Activated naive CD8-positive, alpha-beta T cell treated with anti-CD3 and anti-CD28 coated beads, Interleukin-2, amount 50 U/mL, for 16 hours (primary cell): ENCODE data around the gene GRIA1.

Experiments
- DNase-seq: peaks from one replicate; pipeline ENCODE4 v3.0.0-alpha.2; 2020; ENCODE audit warnings: low read depth, low spot score

GRIA1 gene

DNA sequence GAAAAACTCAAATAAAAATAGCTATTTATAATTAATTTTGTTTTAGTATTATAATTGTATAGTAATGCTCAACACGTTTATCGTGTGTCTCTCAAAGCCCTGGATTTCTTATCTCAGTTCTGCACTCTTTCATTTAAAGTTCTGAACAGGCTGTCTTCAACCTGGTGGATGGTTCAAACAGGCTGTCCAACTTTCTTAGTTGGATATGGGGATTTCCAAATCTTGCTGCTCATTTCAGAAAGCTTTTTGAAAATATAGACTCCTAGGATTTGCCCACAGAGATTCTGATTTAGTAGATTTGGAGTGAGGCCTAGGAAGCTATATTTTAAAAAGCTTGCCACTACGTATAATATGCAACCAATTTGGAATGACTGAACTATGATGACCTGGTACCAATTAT lies 120.3 kb downstream of the GRIA1 start:
- no peak for DNase-seq

DNA sequence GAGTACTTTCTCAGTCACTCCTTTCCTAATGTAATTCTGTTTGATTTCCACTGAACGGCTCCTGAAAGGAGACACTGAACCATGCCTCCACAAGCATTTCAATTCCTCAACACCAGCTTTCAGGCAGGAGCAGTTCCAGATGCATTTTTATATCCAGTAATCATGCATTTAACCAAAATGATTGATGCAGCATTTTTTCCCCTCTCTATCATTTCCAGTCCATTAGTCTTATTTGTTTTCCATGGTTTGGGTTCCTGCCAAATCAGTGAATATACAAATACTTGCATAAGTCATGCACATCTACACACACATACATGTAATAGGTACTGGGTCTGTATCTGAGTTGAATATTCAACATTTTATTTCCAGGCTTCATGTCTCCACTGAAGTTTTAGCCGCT lies 122.7 kb downstream of the GRIA1 start:
- DNase-seq = no peak

DNA sequence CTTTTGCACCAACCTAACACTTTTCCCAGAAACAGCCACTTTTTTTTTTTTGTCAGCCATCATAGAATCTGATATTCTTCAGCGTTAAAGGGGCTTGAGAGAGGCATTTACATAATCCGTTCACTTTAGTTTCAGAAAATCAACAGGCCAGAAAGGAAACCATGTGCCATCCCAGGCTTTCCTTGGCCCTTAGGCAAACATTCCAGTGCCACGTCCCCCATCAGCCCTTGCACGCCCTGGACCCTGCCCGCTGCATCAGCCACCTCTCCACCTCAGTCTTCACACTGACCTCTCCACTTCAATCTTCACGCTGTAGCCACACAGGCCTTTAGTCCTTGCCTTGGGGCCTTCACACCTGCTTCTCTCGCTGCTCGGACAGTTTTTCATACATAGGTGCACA lies 123.2 kb downstream of the GRIA1 start:
- DNase-seq = no peak

DNA sequence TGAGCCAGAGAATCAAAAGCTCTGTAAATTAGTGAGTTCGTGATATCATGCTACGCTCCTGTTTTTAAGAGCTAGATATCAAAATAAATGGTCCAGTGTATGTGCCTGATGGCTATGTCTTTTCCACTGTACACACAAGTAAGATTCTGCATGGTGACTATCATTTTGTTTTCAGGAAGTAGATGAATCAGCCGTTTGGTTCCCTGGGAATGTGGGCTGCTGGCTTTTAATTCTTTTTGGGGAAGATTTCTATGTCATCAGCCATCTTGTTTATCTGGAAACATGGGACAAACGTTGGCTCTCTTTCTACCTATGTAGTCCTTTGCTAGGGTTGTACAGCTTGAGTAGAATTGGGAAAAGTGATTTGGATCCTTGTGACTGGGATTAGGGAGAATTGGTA lies 126.7 kb downstream of the GRIA1 start:
- no peak for DNase-seq

DNA sequence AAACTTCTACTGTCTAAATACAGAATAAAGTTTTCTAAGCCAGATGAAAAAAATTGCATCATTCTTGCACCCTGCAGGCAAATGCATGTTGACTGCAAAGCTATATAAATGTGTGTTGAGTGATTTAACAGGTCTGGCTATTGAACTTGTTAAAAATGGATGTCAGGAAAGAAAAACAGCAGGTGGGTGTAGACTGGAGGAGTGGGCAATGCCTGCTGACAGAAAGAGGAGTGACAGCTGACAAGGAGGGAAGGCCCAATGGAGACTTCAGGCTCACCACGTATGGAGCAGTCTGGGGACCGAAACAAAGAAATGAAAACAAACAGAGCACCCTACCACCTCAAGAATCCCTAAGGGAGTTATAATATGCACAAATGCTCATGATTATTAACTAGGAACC lies 127.8 kb downstream of the GRIA1 start:
- DNase-seq = no peak

DNA sequence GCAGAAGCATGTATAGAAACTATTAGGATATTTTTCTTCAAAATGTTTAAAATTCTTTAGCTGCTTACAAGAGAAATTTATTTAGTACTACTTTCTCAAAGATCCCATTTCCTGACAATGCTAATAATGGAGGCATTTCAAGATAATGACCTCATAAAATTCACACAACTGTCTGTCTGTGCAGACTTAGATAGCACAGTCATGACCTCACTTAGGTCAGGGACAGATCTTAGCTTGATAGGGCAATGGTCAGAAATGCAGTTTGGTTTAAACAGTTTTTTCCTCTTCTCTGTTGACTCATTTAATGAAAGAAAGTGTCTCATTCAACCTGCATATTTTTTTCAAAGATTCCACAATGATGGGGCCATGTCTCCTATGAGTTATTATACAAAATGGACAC lies 128.4 kb downstream of the GRIA1 start:
- no peak for DNase-seq

DNA sequence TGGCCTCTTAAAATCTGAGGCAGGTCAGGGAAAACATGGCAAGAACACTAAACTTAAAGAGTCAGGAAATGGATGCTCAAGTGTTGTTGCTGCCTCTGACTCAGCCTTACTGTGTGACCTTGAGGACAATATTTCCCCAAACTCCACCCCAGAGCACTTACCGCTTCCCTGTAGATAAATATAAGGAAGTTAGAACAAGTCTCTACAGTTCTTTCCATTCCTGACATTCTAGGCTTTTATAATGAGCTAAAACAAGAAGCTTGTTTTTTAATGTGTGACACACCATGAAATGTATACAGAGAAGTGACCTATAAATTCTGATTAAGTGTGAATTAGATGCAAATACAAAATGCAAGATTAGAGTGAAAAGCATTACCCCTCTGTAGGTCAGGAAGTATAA lies 129.3 kb downstream of the GRIA1 start:
- DNase-seq = no peak

DNA sequence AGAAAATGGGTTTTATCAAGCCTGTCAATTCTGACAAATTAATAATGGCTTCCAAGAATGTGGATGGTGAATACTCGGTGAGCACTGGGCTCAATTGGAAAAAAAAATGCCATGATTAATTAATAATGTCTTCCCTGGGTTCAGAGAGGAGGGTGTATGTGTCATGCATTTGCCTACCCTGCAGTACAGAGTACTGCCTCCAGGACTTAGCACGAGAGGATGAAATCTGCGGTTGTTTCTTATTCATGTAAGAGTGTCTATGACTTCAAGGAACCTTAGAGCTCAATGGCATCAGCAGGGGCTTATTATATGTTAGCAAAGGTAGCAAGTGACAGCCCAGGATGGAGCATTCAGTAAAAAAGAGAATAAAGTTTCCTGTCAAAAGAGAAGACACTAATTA lies 132.7 kb downstream of the GRIA1 start:
- no peak for DNase-seq

DNA sequence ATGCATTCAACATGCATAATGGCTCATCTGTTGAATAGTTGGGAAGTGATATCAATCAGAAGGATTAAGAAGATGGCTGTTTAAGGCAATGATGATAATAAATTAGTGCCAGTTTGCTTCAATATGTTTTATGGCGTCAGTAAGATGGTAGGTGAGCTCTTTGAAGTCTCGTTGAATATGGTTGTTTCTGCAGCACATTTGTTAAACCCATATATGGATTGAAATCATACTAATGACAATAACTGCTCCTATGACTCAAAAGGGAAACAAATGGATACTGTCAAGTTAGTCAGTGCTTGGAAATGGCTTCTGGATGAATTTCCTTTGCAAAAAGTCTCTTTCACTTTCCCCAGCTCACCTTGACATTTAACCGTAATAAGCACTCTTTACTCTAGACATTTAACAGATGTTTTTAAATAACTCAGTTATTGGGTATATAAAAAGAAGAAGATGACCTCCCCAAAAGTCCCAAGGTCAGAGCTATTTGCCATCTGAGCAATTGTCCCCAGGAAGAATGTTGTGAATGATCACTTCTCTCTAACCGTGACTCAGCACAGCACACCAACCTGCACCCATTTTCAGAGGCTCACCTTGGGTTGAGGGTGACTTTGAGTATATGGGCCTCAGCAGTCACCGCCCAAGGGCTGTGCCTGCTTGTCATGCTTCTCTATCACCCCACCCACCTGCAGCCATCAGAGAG lies 133.4 kb downstream of the GRIA1 start:
- DNase-seq = no peak

DNA sequence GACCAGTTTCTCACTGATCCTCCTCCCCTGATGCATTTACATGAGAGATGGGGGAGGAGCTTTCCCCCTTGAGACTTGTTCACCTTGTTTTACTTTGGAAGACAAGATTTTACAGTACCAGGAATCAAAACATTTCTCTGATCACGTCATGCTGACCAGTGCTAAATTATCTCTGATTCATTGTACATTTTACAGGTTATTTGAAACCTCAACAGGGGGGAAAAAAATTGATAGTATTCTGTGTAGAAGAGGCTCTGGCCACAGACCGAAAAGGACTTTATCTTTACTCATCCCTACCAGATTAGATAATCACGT lies 133.9 kb downstream of the GRIA1 start:
- no peak for DNase-seq

DNA sequence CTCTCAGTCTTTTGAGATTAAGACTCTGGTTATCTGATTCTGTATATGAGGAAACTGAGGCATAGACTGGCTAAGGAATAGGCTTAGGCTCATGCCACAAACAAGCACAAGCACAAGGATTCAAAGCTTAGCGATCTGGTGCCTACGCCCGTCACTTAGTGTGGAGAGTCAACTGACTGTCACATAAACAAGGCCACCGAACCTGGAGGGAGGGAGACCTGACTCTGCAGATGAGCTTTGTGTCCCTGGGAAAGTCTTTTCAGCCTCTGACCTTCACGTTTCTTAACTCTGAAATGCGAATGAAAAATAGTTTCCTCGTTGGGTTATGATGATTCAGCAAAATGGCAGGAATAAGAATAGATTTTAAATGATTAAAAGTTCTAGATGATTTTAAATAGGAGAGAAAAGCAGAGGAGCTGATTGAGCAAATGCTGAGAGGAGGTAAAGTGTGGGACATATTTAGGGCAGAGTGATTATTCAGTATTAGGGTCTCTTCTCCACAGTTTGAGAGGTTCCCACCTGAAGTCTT lies 135.4 kb downstream of the GRIA1 start:
- no peak for DNase-seq

DNA sequence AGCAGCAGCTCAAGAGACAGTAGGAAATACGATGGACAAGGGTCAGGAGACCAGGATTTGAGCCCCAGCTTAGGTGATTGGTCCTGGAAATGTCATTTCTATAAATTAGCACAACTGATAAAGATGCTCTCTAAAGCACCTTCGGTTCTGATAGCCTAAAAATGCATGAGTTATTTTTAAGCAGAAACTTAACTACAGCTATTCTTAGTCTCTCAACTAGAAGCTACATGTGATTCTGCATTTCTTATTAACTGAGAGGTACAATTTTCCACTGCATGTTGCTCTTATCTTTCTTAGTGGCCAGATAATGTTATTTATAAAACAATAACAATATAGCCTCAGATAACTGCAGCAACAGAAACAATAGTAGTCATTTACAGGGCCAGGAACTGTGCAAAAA lies 136.4 kb downstream of the GRIA1 start:
- no peak for DNase-seq

DNA sequence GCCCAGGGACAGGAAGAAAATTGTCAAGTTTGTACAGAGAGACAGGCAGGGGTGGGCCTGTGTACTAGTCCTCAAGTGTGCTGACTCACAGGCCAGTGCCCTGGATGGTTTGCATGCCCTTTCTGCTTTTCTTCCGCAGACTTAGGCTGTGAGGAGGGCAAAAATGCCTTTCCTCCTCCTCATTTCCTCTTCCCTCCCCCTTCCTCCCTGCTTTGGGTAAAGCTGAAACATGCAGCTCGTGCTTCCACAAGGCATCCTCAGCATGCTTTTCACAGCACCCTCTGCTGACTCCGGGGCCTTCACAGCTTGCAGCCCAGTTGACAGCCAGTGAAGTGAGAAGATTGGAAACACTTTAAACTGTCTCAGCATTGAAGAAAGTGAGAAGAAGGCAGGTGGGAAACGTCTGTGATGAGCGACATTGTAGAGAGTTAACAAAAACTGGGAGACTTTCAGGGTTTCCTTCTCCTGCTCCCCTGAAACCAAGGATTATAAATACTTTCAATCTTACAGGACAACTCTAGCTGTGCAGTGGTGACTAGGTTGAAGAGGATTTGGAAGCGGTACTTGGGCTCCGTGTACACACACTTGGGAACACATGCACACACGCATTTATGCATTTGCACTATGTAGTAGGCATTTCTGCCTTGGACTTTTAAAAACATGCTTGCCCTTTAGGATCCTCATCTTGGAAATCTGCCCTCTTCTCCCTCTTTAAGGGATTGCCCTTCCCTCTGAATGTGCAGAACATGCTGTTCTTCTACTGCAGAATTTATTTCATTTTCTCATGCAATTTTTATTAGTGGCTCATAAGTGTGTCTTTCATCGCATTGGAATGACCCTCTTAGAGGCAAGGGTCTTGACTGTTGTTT lies 138.8 kb downstream of the GRIA1 start:
- DNase-seq = no peak

DNA sequence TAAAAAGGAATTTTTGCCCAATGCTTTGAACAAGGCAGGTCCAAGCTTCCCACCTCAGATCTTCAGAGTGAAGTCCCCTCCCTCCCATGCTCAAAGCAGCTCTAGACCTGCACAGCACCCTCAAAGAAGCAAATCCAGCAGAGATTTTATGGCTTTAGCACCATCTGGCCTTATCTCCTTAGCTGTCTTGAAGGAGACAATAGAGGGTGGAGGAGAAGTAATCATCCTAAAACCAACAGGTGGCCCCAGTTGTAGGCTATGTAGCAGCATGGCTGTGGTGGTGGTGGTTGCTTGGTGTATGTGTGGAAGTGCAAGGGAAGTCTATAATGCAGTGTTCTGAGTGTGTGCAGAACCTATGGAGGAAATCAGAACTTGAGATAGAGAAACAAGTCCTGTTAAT lies 140.1 kb downstream of the GRIA1 start:
- no peak for DNase-seq

DNA sequence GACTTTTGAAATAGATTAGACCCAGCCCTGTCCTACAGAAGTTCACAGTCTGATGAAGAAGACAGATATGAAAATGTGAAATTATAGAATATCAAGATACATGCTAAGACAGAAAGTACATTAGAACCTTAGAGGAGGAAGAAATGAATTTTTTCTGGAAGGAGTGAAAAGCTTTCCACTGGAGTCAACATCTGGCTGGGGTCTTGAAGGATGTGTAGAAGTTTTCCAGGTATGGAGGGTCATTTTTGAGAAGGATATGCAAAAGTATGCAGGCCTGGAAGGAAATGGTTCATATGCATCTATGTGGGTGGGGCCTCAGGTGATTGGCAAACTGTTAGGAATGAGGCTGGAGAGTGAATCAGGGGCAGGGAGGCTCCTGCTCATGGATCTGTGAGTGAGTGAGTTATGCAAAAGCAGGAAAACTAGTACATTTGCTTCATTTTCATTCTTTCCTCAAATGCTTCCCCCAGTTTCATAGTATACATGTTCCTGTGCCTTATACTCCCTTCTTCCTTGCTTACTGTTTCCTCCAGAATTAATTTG lies 142.3 kb downstream of the GRIA1 start:
- no peak for DNase-seq

DNA sequence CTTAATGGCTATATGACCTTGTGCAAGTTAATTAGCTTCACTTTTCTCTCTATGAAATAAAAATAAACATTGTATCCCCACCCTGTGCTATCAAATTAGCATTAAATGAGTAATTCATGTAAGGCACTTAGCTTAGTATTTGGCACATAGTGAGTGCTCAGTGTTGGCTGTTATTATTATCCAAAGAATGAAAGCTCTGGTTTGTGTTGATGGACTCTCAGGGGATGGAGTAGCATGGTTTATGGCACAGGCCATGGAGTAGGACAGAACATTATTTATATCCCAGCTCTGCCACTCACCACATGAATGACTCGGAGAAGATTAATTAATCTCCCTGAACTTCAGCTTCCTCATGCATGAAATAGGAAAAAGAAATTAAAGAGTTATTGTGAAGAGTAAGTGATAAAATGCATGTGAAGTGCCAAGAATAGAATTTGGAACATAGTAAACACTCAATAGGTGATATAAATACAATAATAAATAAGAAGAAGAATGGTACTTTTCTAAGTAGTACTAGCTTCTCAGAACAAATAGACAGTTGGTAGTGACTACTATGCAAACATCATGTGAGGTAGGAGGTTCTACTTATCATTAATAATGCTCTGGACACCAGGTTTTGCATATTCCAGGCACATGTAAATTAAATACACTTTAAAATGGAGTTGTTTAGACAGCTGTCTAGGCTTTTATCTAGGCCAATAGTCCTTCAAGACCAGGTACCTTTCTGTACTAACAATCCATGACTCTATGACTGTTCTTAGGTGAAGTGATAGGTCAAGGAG lies 146.4 kb downstream of the GRIA1 start:
- no peak for DNase-seq

DNA sequence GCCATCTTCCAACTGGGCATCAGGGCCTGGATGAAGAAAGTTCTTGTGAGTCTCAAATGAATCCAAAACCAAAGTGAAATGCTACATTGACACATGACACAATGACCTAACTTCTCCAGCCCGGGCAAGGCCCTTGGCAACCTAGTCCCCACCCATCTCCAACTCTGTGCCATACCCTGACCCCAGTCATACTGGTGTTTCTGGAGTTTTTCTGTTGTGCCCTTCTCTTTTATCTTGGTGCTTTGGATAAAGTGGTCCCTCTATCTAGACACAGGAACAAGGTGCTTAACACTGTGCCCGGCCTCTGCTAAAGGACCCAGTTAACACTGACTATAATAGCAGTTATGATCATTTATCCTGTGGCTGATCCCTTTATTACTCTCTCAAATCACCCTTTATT lies 149.8 kb downstream of the GRIA1 start:
- no peak for DNase-seq

DNA sequence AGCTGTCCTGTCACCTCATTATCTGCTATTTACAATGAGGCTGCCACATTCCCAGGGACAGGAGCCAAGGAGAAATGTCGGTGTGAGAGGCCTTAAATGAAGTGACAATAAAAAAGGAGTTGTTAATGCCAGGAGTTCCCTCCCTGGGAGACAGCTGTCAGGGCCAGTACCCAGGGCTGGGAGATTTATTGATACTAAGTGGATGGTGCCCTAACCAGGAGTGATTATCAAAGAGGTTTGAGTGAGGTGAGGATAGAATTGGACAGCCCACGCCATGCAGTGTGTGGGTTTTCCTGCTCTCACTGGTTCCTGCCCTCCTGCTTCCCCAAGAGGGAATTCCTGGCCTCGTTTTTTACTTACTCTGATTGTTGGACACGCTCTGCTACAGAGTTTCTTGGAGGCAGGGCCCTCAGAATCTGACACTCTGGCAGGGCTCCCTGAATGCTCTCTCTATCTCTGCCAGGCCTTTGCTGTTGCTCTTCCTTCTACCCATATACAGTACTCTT lies 150.8 kb downstream of the GRIA1 start:
- no peak for DNase-seq

DNA sequence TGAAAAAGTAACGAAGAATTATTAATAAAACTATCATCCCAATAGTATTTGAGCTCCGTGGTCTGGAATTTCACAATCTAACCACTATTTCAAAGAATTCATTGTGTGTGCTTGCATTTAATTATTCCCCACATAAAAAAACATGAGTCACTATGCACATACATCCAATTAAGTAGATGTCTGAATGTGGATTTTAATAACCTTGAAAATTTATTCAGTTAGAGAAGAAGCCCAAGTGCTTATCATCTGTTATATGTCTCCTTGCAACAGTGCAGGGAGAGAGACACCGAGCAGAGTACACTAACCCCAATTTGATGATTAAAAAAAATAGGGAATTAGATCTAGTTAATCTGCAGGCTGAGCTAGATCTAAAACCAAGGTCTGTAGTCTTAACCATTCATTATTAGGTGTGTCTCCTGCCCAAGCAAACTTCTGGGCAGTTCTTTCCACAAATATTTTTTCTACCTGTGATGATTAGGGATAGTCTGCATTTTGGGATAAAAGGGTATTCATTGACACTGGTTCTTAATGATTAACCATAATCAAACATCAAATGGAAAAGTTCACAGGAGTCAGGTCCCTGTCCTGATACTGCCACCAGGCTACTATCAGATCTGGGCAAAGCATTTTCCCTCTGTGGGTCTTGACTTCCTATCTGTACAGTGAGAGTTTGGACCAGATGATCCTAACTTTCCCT lies 164.2 kb downstream of the GRIA1 start:
- no peak for DNase-seq

DNA sequence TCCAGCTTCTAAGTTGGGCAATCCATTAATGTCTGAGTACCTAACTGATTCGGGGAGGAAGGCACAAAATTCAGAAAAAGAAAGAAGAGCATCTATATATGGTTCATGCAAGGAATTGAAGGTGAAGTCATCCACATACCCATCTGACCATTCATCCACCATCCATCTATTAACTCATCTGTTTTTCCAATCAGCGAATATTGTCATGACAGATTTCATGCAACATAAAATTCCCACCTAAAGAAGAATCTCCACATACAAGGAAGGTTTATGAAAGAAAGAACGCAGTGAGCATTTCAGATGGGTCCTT lies 164.7 kb downstream of the GRIA1 start:
- DNase-seq = no peak

DNA sequence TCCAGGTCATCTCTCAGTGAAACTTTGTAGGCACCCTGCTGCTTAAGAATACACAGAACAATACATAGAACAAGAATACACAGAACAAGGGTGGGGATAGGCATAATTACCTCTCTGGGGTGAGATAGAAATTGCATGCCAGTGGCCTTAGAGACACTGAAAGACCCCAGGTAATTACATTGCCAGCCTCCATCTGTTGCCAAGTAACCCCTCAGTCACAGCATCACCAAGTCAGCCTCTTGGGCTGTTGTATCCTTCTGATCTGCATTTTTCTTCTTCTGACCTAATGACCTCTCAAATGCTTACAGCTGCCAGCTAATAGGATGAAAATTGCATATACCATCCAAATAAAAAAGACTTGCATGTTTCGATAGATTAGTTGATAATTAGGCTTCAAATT lies 167.7 kb downstream of the GRIA1 start:
- DNase-seq = no peak

DNA sequence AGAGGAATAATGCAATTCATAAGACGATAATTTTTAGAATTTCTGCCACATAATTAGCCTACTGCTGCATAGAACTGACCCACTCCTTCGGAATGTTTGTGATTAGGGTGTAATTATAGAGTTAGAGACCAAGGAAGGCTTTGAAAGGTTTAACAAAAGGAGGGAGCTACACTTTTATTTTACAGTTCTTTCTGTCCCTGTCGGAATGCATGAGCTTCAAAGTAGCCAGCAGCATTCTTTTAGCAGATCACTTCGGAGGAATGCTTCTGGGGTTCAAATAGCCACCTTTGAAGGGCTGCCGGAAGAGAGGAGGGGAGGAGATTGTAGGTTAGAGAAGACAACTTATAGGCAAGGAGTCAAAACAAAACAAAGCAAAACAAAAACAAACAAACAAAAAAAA lies 168.1 kb downstream of the GRIA1 start:
- no peak for DNase-seq
